ENCODE results near the gene TMEM181. TPM values are rescaled to one million over a fixed set of nuclear protein-coding genes. Genes with fewer than 3 reads are reported as not detected.

Gene TMEM181
- total and polyA plus RNA-seq, 2 of the 13 experiments (the other 11 are each of a cell fraction or from before 2014, with no cell fraction given) = 59.1 to 108 TPM

DNA sequence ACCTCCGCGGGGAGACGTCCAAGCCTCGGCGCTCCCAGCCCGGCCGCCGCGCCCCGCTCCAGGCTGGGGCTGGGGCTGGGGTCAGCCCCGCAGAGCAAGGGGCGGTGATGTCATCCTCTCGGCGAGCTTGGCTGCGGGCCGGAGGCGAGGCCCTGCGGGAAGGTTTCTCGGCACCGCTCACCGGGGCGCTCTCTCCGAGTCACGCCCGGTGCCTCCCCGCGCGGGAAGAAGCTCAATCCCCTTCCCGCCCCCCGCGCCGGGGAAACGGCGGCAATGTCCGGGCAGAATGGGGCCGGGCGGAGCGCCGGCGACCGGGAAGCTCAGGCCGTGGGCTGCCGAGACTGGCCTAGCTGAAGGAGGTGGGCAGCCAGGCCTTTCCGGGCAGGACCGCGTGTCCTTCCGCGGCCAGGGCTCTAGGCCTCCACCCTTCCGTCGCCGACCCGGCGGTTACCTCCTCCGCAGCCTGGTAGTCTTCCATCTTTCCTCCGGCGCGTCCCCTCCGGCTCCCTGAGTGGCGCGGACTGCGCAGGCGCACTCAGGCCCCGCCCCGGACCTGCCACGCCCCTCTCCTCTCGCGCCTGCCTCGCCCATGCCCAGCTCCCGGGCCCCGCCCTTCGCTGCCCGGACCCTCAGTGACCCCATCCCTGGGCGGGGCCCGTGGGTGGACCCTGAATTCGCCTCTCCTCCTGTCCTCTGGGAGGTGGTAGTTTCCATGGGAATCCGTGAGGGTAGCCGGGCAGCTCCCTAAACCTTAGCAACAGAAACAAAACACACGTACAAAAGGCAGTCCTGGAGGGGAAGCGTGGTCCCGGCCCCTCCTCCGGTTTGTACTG, 84.6 kb downstream of the TMEM181 start, which contains the start of gene DYNLT1 (continued):
- TF ChIP-seq AGO1 (IDR thresholded peaks at IDR 0.05; ENCODE audit: low read depth, low read length, poor library complexity, severe bottlenecking) = no peak
- peak; percentile 78; the same call in 1 of the 2 replicates for TF ChIP-seq ZNF761 (CRISPR knock-in tag; conservative IDR thresholded peaks at IDR 0.05)
- no peak for TF ChIP-seq ZNF780A (CRISPR knock-in tag; IDR thresholded peaks at IDR 0.05)
- peak; percentile 85 for TF ChIP-seq YY1 (IDR thresholded peaks at IDR 0.05; ENCODE audit: insufficient read depth, insufficient replicate concordance, low read depth, low read length)
- TF ChIP-seq NCOR1 (IDR thresholded peaks at IDR 0.05; ENCODE audit: borderline replicate concordance, low read length) = 0 out of 2 replicates have a peak, but pooled peaks have one; percentile 40
- TF ChIP-seq, protein P1, sequence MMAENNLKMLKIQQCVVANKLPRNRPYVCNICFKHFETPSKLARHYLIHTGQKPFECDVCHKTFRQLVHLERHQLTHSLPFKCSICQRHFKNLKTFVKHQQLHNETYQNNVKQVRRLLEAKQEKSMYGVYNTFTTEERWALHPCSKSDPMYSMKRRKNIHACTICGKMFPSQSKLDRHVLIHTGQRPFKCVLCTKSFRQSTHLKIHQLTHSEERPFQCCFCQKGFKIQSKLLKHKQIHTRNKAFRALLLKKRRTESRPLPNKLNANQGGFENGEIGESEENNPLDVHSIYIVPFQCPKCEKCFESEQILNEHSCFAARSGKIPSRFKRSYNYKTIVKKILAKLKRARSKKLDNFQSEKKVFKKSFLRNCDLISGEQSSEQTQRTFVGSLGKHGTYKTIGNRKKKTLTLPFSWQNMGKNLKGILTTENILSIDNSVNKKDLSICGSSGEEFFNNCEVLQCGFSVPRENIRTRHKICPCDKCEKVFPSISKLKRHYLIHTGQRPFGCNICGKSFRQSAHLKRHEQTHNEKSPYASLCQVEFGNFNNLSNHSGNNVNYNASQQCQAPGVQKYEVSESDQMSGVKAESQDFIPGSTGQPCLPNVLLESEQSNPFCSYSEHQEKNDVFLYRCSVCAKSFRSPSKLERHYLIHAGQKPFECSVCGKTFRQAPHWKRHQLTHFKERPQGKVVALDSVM (CRISPR knock-in tag; IDR thresholded peaks at IDR 0.05) = peak; percentile 49; the same call in 1 of the 2 replicates
- TF ChIP-seq ZNF234 (CRISPR knock-in tag; conservative IDR thresholded peaks at IDR 0.05) = 0 out of 2 replicates have a peak, but pooled peaks have one; percentile 47
- 0 out of 2 replicates have a peak, but pooled peaks have one; percentile 50 for TF ChIP-seq SP2 (CRISPR knock-in tag; IDR thresholded peaks at IDR 0.05)
- peak; percentile 93 to 98 for TF ChIP-seq POLR2A (IDR thresholded peaks at IDR 0.05; ENCODE audit: insufficient read depth in 1 of 2, low read depth in 2 of 2, low read length in 2 of 2)
- peak; percentile 23; the same call in 1 of the 2 replicates for TF ChIP-seq ZNF792 (CRISPR knock-in tag; IDR thresholded peaks at IDR 0.05)
- TF ChIP-seq BRD4 (CRISPR knock-in tag; IDR thresholded peaks at IDR 0.05) = peak; percentile 79; the same call in 1 of the 2 replicates
- TF ChIP-seq, protein P2, sequence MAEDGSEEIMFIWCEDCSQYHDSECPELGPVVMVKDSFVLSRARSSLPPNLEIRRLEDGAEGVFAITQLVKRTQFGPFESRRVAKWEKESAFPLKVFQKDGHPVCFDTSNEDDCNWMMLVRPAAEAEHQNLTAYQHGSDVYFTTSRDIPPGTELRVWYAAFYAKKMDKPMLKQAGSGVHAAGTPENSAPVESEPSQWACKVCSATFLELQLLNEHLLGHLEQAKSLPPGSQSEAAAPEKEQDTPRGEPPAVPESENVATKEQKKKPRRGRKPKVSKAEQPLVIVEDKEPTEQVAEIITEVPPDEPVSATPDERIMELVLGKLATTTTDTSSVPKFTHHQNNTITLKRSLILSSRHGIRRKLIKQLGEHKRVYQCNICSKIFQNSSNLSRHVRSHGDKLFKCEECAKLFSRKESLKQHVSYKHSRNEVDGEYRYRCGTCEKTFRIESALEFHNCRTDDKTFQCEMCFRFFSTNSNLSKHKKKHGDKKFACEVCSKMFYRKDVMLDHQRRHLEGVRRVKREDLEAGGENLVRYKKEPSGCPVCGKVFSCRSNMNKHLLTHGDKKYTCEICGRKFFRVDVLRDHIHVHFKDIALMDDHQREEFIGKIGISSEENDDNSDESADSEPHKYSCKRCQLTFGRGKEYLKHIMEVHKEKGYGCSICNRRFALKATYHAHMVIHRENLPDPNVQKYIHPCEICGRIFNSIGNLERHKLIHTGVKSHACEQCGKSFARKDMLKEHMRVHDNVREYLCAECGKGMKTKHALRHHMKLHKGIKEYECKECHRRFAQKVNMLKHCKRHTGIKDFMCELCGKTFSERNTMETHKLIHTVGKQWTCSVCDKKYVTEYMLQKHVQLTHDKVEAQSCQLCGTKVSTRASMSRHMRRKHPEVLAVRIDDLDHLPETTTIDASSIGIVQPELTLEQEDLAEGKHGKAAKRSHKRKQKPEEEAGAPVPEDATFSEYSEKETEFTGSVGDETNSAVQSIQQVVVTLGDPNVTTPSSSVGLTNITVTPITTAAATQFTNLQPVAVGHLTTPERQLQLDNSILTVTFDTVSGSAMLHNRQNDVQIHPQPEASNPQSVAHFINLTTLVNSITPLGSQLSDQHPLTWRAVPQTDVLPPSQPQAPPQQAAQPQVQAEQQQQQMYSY (CRISPR knock-in tag; IDR thresholded peaks at IDR 0.05) = no peak
- no peak for TF ChIP-seq FOXP1 (IDR thresholded peaks at IDR 0.05)
- TF ChIP-seq FOXP1 (CRISPR knock-in tag; IDR thresholded peaks at IDR 0.05) = no peak
- TF ChIP-seq, protein P3, sequence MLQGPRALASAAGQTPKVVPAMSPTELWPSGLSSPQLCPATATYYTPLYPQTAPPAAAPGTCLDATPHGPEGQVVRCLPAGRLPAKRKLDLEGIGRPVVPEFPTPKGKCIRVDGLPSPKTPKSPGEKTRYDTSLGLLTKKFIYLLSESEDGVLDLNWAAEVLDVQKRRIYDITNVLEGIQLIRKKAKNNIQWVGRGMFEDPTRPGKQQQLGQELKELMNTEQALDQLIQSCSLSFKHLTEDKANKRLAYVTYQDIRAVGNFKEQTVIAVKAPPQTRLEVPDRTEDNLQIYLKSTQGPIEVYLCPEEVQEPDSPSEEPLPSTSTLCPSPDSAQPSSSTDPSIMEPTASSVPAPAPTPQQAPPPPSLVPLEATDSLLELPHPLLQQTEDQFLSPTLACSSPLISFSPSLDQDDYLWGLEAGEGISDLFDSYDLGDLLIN (CRISPR knock-in tag; IDR thresholded peaks at IDR 0.05; ENCODE audit: borderline replicate concordance) = no peak
- no peak; the same call in 1 of the 2 replicates for TF ChIP-seq CEBPG (CRISPR knock-in tag; IDR thresholded peaks at IDR 0.05)
- peak; percentile 99 for TF ChIP-seq PHF8 (CRISPR knock-in tag; IDR thresholded peaks at IDR 0.05)
- TF ChIP-seq TCF12 (IDR thresholded peaks at IDR 0.05) = no peak
- peak; percentile 56 for TF ChIP-seq TCF12 (CRISPR knock-in tag; IDR thresholded peaks at IDR 0.05)
- peak; percentile 79; the same call in 1 of the 2 replicates for TF ChIP-seq KLF11 (CRISPR knock-in tag; IDR thresholded peaks at IDR 0.05)
- TF ChIP-seq ZBTB3 (CRISPR knock-in tag; IDR thresholded peaks at IDR 0.05; ENCODE audit: borderline replicate concordance, low read depth) = no peak
- no peak for TF ChIP-seq ZNF644 (CRISPR knock-in tag; IDR thresholded peaks at IDR 0.05; ENCODE audit: low read depth)
- TF ChIP-seq EP300 (IDR thresholded peaks at IDR 0.05; ENCODE audit: low read depth in 2 of 2, low read length in 2 of 2) = peak in 1 of 2 experiments; percentile 40; a peak in 1 of 4 replicates
- TF ChIP-seq EP300 (CRISPR knock-in tag; IDR thresholded peaks at IDR 0.05; ENCODE audit: borderline replicate concordance) = 0 out of 2 replicates have a peak, but pooled peaks have one; percentile 14
- peak; percentile 97 for TF ChIP-seq TAF1 (CRISPR knock-in tag; IDR thresholded peaks at IDR 0.05)

Measured in HepG2 (cell line).